Activated CD4-positive, alpha-beta T cell treated with anti-CD3 and anti-CD28 coated beads, Interleukin-2, amount 50 U/mL, for 4 hours (primary cell): ENCODE results near the gene MEF2A.

Experiments
- DNase-seq, 2 experiments: peaks; one replicate each; pipeline ENCODE4 v3.0.0-alpha.2; 2020

Gene MEF2A

GRCh38 chr15:99706557-99707303, 140.9 kb downstream of the MEF2A start:
- DNase-seq: peak; percentile 17 to 25

- DNase-seq: peak in 1 of 2 experiments; percentile 23
These were observed 141.9 kb downstream of the MEF2A start for GRCh38 chr15:99707473-99708270.

GRCh38 chr15:99708563-99708962, 142.8 kb downstream of the MEF2A start:
- DNase-seq: no peak

- DNase-seq: no peak
These were observed 143.6 kb downstream of the MEF2A start for GRCh38 chr15:99709243-99709986.

- DNase-seq: no peak
These were observed 145.8 kb downstream of the MEF2A start for GRCh38 chr15:99711625-99712024.

- no peak for DNase-seq
These were observed 146.6 kb downstream of the MEF2A start for GRCh38 chr15:99712415-99712814.

GRCh38 chr15:99716540-99717095, 150.8 kb downstream of the MEF2A start:
- DNase-seq: no peak

GRCh38 chr15:99717161-99718009, 151.6 kb downstream of the MEF2A start:
- no peak for DNase-seq

GRCh38 chr15:99718421-99718820, 152.6 kb downstream of the MEF2A start:
- DNase-seq: no peak

GRCh38 chr15:99719096-99719541, 153.3 kb downstream of the MEF2A start:
- no peak for DNase-seq

- DNase-seq: no peak
These were observed 154.7 kb downstream of the MEF2A start for GRCh38 chr15:99720533-99720932.

- DNase-seq: no peak
These were observed 155.5 kb downstream of the MEF2A start for GRCh38 chr15:99721104-99721778.

GRCh38 chr15:99721896-99722295, 156.1 kb downstream of the MEF2A start:
- no peak for DNase-seq

GRCh38 chr15:99722406-99722805, 156.6 kb downstream of the MEF2A start:
- no peak for DNase-seq

GRCh38 chr15:99726333-99726732, 160.5 kb downstream of the MEF2A start:
- no peak for DNase-seq

GRCh38 chr15:99727330-99727729, 161.5 kb downstream of the MEF2A start:
- DNase-seq: no peak

- DNase-seq: no peak
These were observed 161.9 kb downstream of the MEF2A start for GRCh38 chr15:99727733-99728132.

- no peak for DNase-seq
These were observed 163.1 kb downstream of the MEF2A start for GRCh38 chr15:99728916-99729315.

- no peak for DNase-seq
These were observed 163.5 kb downstream of the MEF2A start for GRCh38 chr15:99729327-99729726.

- DNase-seq: peak; percentile 12 to 14
These were observed 164.1 kb downstream of the MEF2A start for GRCh38 chr15:99729920-99730319.

GRCh38 chr15:99731336-99732123, 165.7 kb downstream of the MEF2A start:
- DNase-seq: no peak
